GM19023 (cell line): ENCODE measurements around the gene GRM8.
A peak's percentile ranks its signal among the peaks of the same experiment; 100 is the strongest.

ENCODE experiments used
- ATAC-seq: cut with Tn5 transposase; IDR thresholded peaks from one replicate; pipeline ENCODE4 v1.9.1; 2021; ENCODE audit warnings: mild to moderate bottlenecking, moderate library complexity; ENCODE audit not compliant: unreplicated experiment

Gene GRM8

DNA sequence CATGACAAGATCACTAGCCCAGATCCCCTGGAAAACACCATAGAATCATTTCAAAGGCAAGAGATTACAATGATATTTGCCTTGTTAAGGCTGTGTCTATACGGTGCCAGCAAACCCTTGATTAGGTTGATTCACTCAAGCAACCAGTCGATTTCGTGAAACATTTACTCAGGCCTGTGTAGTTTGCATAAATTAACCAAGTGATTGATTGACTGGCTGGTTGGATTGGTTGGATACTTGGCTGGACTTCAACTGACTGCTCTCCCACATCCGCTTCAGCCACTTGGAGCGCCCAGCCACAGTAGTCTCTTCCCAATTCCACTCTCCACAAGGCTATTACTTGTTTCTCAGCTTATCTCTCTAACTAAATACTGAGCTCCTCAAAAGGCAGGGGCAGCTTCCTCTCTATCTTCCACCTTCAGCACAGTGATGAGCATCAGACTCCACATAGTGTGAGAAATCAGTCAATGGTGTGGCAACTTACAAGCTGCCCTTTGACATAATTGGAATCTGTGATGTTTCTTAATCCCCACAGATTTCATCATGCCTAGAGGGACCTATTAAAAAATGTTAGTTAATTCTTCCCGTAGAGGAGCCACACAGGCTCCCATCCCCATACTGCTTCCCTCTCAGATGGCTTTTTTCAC, 217.4 kb downstream of the GRM8 start:
- no peak for ATAC-seq

DNA sequence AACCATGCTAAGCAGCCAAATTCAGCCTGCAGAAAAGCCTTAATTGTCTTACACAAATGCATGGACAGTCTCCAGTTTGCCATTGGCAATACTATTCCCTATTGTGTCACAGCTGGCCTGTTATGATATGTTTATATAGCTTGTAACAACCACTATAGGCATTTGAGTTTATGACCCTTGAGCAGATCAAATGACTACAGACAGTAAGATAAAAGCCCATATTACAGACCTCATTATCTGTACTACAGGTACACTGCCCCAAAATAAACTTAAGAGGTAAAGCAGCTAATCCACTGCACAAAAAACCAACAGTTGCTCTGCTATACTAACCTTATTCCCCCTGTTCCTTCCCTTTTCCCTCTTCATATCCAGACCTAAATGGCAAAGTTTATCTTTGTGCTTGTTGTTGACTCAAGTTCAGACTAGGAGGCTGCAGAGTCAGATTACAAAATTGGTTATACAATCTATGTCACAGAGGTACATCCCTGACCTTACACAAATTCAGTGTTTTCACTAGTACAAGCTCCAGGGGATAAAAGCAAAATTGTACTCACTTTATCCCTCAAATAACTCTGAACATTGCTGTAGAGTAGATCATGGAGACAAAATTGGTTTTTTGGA, 218.4 kb downstream of the GRM8 start:
- ATAC-seq: no peak

DNA sequence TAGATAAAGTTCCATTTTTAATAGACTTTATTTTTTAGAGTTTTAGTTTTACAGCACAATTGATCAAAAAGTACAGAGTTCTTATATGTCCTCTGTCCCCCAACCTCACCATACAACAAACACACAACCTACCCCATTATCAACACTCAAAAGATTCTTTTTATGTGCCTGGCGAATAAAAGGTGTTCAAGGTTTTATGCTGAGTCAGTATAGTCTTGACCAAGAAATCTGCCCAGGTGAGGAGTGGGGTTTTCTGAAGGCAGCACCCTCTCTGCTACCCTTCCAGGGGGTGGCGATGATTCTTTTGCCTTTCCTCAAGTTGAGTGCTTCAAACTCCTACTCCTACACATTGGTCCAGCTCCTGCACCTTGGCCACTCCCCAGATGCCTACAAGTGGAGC, 222.9 kb downstream of the GRM8 start:
- no peak for ATAC-seq

DNA sequence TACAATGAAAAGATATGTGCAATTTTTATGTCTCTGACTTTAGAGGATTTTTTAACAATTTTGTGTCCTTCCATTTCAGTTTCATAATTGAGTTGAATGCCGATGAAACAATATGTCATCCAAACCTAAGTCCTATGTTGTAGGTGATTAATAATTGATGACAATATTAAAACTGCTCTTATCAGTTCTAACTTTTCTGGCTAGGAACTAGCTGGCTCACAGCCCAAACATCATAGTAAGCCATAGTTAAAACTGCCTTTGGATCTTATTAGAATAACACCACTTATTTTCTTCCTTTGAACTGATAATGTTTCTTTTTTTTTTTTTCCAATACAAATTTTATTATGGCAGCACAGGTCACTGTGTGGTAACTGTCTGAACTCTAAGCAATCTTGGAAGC, 230.9 kb downstream of the GRM8 start:
- ATAC-seq: no peak

DNA sequence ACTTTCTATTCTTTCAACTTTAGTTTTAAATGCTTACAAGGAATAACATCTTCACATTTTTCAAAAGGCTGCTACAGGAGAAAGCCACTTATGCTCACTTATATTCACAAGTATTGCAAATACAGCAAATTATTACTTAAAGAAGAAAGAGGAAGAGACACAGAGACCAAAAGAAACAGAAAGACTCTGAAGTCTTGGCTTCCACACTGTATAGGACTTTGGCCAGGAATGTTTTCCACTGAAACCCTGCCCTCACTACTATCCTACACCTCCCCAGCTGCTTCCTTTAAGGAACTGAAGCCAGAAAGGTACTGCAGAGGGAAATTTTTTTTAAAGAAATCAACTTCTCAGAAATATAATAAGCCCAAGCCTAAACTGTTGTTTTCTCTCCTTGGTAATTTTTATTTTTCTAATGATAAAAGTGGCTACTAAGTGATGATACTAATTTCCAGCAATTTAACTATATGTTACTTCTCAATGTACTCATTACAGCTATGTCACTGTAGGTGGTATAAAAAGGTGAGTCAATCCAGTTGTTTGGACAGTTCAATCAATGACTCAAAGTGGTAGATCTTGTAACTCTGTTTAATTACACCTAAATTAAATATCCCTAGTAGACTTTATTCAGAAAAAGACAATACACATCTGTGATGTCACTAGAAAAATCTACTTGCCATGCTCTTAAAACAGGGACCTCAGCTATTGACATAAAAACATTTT, 231.6 kb downstream of the GRM8 start:
- ATAC-seq: no peak

DNA sequence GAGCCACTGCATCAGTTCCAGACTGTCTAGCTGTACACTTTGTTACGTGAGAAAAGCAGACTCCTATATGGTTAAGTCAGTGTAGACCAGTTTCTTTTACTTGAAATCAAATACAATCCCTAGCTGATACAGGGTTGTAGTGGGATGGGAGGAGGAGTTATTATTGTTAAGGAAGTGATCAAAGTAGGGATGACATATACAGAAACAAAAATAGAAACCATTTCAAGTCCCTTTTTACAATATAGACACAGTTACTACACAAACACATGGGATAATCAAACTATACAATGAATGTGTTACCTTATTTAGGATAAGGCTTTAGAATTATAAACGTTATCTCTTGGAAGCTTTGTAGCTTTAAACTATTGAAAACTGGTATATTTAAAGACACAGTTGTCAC, 233.9 kb downstream of the GRM8 start:
- no peak for ATAC-seq

DNA sequence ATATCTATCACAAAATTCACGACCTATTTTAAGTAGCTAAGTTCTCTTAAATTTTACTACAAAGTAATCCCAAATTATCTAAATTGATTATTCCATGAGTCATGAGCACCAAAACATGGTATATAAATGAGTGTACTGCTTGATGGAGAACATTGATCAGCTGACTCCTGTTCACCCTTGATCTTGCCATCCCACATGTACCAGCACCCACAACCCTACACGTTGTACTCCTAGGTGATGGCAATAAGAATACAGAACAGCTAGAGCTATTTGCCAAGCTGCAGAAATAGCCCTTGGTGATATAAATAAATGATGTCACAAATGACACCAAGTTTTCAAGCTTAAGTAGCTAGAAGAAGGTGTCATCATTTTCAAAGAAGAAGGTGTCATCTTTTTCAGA, 235.5 kb downstream of the GRM8 start:
- no peak for ATAC-seq

DNA sequence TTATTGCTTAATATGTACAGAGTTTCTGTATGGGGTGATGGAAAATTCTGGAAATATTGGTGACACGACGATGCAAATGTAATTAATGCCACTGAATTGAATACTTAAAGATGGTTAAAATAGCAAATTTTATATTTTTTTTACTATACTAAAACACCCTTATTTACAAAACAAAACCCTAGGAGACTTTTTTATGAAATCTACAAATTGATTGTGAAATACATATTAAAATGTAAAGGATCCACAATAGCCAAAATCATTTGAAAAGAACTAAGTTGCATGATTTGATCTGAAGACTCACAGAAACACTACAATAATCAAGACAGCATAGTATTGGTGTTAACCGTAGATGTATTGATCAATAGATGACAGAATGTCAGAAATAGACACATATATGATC, 252.0 kb downstream of the GRM8 start:
- ATAC-seq: no peak

DNA sequence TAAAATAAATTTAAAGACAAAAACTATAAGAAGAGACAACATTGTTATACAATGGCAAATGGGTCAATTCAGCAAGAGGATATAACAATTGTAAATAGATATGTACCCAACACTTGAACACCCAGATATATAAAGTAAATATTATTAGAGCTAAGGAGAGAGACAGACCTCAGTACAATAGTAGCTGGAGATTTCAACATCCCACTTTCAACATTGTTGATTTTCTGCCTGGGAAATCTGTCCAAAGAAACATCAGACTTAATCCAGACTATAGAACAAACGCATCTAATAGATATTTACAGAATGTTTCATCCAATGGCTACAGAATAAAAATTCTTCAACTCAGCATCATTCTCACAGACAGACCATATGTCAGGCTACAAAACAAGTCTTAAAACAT, 256.1 kb downstream of the GRM8 start:
- ATAC-seq: no peak

DNA sequence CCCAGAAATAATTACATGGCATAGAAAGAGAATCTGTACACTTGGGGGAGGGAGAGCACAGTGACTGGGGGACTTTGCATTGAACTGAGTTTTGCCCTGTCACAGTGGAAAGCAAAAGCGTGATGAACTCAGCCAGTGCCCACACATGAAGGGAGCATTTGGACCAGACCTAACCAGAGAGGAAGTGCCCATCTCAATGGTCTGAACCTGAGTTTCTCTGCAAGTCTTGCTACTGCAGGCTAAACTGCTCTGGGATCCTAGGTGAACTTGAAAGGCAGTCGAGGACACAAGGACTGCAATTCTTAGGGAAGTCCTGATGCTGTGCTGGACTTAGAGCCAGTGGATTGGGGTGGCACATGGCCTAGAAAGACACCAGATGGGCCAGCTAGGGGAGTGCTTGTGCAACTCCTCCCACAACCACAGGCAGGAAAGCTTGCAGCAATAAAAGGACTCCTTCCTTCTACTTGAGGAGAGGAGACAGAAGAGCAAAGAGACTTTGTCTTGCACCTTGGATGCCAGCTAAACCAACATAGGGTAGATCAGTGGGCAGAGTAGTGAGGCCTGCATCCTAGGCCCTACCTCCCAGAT, 259.0 kb downstream of the GRM8 start:
- no peak for ATAC-seq

DNA sequence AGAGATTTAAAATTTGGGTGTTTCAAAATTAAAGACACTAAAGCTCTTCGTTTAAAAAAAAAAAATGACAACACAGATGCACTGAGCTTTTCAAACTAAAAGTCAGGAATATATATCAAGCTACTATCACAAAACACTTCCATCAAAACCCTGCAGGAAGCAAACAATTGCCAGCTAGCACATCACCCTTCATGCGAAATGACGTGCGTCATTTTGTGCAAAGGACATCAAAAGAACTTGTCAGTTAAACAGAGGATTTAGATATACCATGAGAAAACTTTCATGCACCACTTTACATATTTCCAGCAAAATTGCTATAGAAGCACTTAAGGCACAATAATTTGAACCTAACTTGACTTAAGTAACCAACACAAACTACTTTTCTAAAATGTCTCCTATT, 264.7 kb downstream of the GRM8 start:
- ATAC-seq: no peak

DNA sequence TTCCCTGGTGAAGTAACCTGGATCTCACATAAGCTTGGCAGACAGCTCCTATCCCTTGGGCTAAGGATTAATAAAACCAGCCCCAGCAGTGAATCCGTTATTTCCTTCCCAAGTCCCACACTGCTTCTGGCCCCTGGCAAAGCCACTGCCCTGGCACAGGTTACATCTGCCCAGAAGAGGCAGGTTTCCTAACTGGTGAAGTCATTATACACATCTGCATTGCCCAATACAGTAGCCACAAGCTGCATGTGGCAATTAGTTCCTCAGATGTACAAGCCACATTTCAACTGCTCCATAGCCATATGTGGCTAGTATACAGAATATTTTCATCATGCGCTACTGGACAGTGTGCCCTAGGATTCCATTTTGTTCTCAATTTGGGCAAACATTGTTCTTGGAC, 273.0 kb downstream of the GRM8 start:
- ATAC-seq: no peak

DNA sequence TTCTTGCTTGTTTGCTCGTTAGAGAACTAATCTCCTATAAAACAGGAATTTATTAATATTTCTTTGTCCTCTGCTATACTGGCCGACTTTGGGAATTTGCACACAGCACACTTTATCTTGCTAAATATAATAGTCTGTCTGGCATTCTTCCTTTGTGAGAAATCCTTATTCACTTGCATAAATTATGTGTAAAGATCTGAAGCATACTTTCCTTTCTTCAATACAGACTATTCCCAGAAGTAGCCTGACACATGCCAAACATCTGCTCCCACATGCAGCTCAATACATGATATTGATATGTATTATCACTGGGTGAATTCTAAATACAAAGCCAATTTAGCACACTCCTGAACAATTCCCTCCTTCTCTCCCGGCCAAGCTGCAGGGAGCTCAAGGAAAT, 273.9 kb downstream of the GRM8 start:
- ATAC-seq: no peak

DNA sequence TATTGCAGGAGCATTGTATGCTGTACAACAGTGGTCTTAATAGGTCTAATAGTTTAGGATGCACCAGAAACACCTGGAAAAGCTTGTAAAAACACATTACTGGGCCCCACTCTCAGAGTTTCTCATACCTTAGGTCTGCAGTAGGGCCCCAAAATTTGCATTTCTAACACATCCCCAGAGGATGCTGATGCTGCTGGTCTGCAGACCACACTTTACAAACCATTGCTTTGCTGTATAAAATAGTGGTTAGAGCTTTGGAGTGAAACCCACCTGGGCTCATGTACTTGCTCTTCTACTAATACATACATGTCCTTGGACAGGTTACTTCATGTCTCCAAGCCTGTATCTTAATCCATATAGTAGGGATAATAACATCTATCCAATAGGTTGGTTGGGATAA, 279.7 kb downstream of the GRM8 start:
- no peak for ATAC-seq

DNA sequence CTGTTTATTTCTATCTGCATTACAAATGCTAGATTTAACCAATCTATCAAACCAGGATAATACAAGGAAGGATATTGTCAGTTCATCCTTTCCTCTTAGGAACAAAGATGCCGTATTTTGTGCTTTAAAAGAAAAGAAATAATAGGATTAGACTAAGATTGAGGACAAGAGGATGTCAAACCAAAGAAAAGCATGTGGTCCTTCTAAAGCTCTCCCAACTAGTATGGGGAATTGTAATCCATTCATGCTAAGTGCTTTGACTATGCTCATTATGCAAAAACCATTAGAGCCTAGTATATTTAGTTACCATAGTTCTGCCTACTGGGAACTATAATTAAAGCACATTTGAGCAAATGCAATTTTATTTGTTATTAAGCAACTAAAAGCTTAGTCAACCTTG, 280.2 kb downstream of the GRM8 start:
- no peak for ATAC-seq

DNA sequence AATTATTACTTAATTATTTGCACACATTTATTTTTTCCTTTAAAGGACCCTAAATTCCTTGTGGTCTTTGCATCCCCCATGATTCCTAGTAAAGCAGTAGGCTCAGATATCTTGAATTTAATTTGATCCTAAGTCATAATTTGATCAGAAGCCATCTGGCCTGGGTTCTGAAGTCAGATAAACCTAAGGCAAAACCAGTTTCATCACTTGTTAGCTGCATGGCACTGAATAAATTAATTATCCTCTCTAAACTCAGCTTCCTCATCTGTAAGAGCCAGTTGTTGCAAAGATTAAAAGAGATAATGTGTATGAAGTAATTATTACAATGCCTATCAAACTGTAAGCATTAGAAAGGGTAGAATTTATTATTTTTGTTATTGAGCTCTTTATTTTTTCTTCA, 293.1 kb downstream of the GRM8 start:
- ATAC-seq: no peak

DNA sequence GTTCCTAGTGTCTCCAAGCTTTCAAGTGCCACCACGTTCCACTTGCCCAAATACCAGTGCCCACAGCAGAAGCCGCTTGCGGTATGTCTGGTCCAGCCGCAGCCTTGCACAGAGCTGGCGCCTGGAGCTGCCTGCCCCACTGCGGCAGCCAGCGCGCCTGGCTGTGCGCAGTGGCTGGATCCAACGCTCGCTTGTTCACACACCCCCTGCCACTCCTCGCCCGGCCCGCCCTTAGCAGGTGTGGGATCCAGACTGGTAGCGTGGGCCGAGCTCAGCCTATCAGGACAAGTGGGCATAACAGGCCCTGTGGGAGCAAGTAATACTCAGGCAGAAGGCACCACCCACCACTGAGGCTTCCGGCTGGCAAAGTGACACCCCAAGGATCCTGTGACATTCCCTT, 294.4 kb downstream of the GRM8 start:
- ATAC-seq: no peak

DNA sequence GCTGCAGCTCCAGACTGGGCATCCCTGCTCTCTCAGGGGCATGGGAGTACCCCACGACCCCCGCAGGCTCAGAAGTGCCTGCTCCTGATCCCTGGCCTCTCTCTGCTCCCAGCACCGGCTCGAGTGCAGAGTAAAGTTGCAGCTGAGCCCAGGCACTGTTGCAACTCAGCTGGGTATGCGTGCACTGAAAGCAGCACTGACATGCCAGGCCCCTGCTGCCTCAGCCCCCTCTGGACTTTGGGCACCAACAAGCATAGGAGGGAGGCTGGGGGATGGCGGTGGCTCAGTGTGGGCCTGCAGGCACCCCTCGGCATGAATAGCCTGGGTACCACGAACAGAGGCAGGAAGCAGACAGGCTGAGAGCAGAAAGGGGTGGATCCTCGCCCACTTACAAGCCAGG, 295.3 kb downstream of the GRM8 start:
- ATAC-seq: no peak

DNA sequence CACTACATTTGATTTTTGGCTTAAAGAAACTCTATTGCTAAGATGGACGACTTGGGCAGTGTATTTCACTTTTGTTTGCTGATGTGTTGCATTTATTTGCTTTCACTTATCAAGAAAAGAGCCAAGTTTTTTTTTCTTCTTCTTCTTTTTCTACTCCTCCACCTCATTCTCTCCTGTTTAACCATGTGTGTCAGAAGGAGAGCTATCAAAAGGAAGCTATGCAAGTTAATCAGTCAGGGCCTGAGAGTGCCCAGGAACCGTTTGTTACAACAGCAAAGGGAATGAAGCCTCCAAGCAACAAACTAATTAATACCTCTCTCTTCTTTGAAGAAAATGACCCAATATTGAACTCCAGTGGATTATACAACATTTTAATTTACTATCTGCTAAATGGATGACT, 299.3 kb downstream of the GRM8 start:
- no peak for ATAC-seq

DNA sequence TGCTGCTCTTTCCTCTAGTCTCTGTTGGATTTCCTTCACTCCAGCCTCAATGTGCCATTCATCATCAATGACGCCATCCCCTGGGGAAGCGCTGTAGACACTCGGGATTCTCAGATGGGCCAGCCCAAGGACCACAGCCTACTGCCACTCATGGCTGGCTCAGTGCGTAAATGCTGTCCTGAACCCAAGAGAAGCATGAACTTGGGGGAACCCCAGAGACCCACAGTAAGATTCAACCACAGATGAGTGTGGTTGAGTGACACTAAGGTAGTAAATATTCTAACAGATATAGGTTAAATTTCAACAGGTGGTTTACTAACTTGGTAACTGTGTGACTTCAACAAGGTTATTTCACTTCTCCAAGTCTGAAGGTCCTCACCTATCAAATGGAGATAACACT, 304.1 kb downstream of the GRM8 start:
- peak; percentile 87 for ATAC-seq

DNA sequence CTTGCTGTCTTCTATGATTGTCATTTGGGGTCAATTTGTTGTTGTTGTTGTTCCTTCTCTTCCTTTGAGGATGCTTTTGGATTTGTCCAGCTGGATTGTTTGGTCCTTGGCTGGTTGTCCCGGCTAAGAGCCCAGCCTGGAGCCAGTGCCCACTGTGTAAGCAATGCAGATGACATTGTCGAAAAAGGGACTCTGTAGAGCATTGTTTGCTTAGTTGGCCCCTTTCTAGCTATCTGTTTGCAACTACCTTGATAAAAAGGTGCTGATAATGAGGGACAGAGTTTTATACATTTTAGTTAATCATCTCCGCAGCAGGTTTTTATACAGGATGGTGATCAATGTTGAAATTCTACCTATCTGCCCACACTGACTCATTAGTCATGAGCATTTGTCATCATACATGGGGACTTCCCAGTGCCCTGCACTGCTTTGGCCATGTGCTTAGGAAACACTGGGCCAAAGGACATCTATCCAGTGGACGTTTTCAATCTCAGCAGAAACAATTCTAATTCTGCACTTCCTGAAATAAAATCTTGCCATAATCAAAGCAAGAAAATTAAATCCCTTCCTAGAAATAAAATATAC, 311.9 kb downstream of the GRM8 start:
- ATAC-seq: no peak

DNA sequence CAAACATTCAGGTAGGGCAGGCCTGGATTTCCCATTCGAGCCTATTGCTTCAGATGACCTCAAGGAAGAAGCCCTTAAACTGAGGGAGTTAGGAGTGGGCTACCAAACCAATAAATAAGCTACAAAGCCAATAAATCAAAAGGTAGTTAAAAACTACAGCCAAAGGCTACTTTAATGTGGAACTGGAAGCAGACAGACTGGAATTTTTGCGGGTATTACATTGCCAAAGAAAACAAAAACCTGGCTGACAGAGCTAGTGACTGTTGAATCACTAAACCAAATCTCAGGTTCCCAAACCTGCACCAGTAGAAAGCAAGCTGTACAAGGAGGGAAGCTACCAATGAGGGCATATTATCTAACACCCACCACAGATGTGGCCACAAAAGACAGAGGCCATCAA, 315.6 kb downstream of the GRM8 start:
- no peak for ATAC-seq
